ENCODE measurements around the gene RGSL1.

GRCh38 chr1:182600036-182600713, 150.2 kb downstream of the RGSL1 start:
- no peak for TF ChIP-seq CTCF (IDR thresholded peaks at IDR 0.05; ENCODE audit: borderline replicate concordance, extremely low read depth, low read length, poor library complexity, severe bottlenecking)
- no peak for TF ChIP-seq EZH2 (IDR thresholded peaks at IDR 0.05; ENCODE audit: borderline replicate concordance, low read depth, low read length, severe bottlenecking)

Data from DND-41 (cell line).